Duodenal mucosa (tissue), 2 donors: Measurements from ENCODE around the gene ZNF182.

ENCODE experiments used
- H3K27ac ChIP-seq: one replicate; pipeline ENCODE4 v1.7.0; 2013; ENCODE audit warnings: low read depth, low read length
- H3K27me3 ChIP-seq, 2 donors: one replicate each; pipeline ENCODE4 v1.7.0; 2013; ENCODE audit warnings: low read length in 2 of 2, control low read depth in 1 of 2; ENCODE audit not compliant: insufficient read depth in 2 of 2, control insufficient read depth in 1 of 2
- H3K36me3 ChIP-seq, 2 donors: one replicate each; pipeline ENCODE4 v1.7.0; 2013; ENCODE audit warnings: low read length in 2 of 2, control low read depth in 1 of 2; ENCODE audit not compliant: insufficient read depth in 2 of 2, control insufficient read depth in 1 of 2
- H3K4me1 ChIP-seq, 2 donors: one replicate each; pipeline ENCODE4 v1.7.0; 2013; ENCODE audit warnings: low read length in 2 of 2, control low read depth in 1 of 2; ENCODE audit not compliant: insufficient read depth in 2 of 2, control insufficient read depth in 1 of 2
- H3K4me3 ChIP-seq, 2 donors: one replicate each; pipeline ENCODE4 v1.7.0; 2013; ENCODE audit warnings: low read length in 2 of 2, low read depth in 1 of 2
- H3K9ac ChIP-seq, 2 donors: one replicate each; pipeline ENCODE4 v1.7.0; 2013; ENCODE audit warnings: low read length in 2 of 2, low read depth in 1 of 2
- H3K9me3 ChIP-seq, 2 donors: one replicate each; pipeline ENCODE4 v1.7.0; 2013; ENCODE audit warnings: low read length in 2 of 2, control low read depth in 1 of 2; ENCODE audit not compliant: control insufficient read depth in 1 of 2

Gene ZNF182

GRCh38 chrX:47927212-47927611, 76.6 kb downstream of the ZNF182 start:
- Histone ChIP-seq H3K4me3 (no peak overlapping the region), H3K9ac (no peak overlapping the region), H3K27ac (no peak overlapping the region)

More at GRCh38 chrX:47927212-47927611, 76.6 kb downstream of the ZNF182 start:
- H3K36me3 ChIP-seq: no peaks in the 10 kb centered on the region
- H3K27me3 ChIP-seq: no peaks in the 10 kb centered on the region
- no peaks in the 10 kb centered on the region for H3K9me3 ChIP-seq
- H3K4me1 ChIP-seq: no peaks in the 10 kb centered on the region
